NCI-H748 treated with DMSO at 0.1 percent for 48 hours (cell line): ENCODE data around the gene SLC15A1.

Source experiments
- DNase-seq: peaks from one replicate; lab custom pipeline; 2025; lab: John Stamatoyannopoulos, UW

SLC15A1 gene

DNA sequence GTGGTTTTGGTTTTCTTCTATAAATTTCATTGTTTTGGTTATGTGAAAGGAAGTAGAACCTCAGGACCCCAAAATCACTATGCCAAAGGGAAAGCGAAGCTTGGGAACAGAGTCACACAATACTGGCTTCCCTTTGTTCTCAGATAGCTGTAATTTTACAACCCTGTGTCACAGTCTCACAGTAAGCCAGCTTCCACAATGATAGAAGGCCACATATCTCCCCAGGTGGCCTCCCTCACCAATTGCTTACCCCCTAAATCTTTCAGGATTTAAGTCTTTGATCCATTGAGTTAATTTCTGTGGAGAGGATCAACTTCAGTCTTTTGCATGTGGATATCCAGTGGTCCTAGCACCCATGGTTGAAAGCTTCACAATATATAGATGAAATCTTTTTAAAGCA, 58.7 kb downstream of the SLC15A1 start:
- no peak for DNase-seq

DNA sequence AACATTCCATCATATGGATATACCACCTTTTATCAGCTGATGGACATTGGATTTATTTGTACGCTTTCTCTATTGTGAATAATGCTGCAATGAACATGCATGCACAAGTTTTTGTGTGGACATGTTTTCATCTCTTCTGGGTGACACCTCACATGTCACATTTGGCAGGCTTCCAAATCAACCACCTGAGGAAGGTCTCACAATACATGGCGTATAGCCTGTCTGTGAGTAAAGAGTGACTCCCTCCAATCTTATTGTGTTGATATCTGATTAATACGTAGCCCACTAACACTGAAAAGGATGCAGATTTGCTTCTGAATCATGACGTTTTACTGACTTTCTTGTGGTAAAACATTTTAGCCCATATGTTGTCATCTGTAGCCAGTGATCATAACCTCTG, 61.1 kb downstream of the SLC15A1 start:
- no peak for DNase-seq

DNA sequence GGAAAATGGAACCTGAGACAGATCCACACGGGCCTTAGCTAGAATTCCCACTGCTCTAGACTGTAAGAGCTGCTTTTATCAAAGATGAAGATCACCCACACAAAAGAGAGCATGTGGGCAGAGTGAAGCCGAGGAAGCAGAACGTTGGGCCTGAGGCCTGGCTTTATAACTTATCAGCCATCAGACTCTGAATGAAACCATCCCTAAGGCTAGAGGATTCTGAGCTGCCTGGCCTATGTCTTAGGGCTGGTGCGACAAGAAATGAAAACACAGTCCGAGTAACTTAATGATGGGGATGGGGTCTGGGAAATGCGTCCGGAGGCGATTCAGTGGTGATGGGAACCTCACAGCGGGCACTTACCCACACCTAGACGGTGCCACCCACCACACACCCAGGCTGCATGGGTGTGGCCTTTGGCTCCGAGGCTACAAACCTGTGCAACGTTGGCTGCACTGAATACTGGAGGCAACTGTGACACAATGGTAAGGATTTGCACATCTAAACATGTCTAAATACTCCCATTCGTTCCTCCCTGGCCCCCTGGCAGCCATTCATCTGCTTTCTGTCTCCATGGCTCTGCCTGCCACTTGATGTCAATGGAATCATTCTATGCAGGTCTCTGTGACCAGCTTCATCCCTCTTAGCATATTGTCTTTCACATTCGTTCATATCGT, 62.0 kb downstream of the SLC15A1 start:
- no peak for DNase-seq

DNA sequence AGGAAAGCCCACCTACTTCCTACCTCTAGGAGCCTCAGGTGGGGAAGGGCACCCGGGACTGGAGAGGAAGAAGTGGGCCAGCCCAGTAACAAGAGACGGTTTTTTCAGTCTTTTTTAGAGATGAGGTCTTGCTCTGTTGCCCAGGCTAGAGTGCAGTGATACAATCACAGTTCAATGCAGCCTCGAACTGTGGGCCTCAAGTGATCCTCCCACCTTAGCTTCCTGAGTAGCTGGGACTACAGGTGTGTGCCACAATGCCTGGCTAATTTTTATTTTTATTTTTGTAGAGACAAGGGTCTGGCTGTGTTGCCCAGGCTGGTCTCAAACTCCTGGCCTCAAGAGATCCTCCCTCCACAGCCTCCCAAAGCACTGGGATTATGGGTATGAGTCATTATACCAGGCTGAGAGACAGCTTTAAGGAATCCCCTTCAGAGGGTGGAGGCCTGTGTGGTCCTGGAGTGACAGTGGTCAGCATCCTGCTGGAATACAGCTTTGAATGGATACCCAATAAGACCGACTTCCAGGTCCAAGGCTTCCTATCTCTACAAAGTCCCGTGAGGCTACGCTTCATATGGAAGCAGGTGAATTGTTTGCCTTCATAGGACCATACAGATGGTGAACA, 63.0 kb downstream of the SLC15A1 start:
- DNase-seq: no peak

DNA sequence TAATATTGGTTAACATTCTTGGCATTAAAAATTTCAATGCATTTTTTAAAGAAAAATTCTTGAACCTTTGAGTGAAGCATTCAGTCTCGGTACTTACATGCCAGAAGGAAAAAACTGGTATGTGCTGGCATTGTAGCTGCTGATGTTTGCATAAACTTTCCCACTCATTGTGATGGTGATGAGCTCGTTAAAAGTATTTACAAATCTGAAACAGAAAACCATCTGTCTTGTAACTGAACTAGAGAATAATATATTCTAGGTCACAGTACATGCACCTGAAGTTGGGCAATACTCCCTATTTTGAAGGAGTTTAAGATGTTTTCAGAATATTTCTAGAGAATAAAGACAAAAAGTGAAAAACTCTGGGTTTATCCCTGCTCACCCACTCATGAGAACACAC, 64.1 kb downstream of the SLC15A1 start:
- DNase-seq: no peak

DNA sequence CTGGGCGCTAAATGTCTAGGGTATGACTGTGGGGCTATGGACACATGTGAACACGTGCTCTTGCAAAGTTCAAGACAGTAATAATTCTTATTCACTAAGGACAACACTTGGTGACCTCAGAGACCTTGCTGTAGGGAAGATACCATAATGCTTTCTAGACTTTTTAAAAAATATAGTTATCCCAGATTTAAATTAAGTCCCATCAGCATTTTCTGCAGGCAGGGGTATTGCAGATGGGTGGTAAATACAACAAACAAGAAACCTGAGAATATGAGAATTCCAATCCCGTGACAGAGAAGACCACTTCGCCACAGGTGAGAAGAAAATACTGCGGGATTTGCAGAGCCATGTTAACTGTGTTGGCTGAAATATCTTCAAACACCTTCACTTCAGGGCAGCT, 65.2 kb downstream of the SLC15A1 start:
- no peak for DNase-seq

DNA sequence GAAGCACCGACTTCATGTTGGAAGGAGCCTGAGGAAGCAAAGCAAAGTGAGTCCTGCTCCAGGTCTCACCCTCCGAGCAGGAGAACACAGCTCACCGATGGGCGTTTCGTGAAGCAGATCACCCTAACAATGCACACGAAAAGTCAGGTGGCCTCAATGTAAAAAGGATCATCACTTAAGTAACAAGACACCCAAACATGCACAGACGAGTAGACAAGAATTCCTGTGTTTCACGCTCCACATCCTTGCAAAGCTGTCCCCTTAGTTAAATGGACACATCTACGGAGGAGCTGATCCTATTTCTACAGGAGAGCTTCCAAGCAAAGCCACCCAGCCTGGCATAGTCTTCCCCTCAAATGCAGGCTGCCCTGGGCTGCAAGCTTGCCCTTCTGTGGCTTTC, 66.2 kb downstream of the SLC15A1 start:
- no peak for DNase-seq

DNA sequence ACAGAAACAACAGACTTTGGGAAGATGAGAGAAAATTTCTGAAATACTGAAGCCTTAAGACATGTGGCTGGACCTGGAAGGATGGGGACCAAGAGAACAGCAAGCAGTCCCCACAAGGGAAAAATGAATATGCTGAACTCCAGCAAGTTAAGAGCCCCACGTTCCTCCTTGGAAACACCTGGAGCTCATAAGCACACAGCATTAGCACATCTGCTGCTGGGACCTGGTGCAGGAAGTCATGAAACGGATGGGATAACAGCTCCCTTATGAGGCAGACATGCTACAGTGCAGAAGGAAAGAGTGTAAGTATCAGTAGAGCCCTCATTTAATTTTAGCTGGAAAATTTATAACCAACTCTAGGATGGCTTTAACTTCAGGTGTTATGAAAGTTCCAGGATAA, 67.3 kb downstream of the SLC15A1 start:
- DNase-seq: no peak

DNA sequence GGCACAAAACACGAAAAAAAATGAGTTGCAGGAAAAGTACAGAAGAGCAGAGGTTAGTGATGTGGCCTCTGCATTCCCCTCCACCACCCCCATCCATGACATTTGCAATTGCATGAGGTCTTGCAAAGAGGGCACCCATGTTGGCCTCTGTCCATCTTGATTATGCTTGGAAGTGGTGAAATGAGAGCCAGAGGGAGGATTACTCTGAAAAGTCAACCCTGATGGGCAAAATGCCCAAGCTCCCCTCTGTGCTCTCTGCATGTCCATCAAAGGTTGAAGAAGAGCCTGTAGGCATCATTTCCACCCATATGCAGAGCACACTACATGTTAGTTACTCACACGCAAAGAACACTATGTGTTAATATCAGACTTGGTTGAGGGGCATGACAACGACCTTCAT, 71.4 kb downstream of the SLC15A1 start:
- no peak for DNase-seq

DNA sequence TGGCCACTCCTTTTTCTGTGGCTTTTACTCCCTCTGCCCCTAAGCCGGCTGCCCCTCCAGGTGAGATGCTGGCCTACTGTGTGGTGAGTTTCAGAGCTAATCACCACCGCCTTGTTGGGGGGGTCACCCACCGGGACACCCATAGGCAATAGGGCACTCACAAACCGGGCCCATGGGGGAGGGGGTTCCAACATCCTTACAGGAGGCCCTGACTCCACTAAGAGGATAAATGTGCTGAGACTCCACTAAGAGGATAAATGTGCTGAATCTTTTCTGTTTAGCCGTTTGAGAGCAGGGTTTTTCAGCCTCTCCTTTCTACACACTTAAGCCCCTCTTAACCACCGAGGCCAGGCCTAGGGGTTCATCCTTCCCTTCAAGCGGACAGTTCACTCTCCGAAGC, 73.7 kb downstream of the SLC15A1 start:
- DNase-seq: no peak

DNA sequence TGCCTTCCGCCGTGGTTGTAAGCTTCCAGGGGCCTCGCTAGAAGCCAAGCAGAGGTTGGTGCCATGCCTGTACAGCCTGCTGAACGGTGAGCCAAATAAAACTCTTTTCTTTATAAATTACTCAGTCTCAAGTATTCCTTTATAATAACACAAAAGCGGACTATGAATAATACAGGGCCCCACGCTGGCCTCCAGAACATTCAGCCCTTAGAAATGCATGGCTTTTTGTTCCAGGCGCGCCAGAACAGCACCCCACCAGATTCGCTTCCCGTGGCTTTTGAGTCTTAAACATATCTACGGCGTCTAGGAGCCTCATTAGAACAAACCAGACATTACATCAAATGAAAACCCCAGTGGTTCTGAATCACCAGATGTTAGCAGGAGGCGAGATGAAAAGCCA, 75.1 kb downstream of the SLC15A1 start:
- DNase-seq: no peak

DNA sequence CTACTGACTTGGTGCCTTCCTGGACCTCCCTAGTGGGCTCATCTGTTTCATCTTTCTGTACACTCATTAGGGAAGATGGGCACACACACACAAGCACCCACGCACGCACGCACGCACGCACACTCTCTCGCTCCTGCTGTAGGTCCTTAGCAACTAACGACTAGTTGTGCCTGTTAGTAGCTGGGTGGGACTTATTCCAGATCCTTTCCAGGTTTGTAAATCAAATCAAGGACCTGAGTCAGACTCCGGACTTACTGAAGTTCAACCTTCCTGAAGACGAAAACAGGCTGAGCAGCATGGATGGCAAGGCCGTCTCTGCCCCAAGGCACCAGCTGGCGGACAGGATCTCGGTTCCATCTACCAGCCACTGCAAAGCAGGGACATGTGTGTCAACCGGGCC, 76.2 kb downstream of the SLC15A1 start:
- no peak for DNase-seq

DNA sequence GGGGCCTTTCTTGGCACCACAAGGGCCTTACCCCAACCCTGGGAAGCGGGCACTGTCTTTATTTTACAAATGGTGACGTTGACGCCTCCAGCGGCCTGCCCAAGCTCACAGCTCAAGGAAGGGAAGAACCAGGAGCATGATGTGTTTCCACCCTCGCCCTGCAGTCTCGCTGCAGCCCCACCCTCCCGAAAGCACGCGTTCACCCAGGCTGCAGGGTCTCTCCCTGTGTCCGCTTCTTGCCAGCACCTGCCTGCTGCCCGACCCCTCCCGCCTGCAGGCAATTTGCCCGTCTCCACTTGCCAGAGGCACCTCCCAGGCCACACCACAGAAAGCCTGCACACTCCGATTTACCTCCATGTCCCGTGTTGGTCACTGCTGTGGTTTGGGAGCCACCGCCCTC, 76.6 kb downstream of the SLC15A1 start:
- no peak for DNase-seq

DNA sequence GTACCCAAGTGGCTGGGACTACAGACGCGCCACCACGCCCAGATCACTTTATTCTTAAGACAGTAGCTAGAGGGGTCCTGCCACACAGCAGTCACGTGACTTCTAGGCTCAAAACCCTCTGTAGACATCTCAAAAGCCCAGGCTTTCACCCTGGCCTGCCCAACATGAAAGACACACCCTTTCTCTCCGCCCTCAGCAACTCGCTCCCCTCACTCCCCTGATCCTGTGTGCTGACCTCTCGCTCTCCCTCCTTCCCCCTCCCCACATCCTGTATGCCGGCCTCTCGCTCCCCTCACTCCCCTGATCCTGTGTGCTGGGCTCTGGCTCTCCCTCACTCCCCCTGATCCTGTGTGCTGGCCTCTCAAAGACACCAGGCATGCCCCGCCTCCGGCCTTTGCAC, 77.4 kb downstream of the SLC15A1 start:
- DNase-seq: no peak

DNA sequence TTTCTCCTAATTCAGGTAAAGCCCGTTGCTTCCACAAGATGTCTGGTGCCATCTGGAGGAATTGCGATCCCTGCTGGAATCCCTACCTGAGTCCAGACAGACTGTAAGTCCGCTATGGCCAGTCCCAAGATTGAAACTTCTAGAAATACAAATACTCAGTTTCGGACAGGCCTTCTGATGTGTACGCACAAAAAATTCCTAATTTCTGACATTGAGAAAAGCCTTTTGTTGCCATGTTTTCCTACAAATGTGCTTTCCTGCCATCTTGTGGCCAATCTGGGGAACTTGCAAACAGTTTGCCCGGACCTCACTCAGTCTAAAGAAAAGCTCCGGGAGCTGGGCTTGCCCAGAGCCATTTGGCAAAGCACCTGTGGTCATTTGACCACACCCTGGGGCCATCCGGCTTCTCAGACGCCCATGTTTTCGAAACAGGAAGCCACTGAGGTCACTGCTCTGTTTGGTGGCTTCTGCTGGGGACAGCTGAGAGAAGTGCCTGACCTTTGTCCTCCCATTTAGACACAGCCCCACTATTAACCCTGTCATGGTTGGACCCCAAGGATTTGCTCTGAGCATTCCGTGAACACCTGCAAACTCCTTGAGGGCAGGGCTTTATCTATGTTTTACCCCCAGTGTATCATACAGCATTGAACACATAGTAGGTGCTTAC, 79.4 kb downstream of the SLC15A1 start:
- DNase-seq: peak; percentile 27

DNA sequence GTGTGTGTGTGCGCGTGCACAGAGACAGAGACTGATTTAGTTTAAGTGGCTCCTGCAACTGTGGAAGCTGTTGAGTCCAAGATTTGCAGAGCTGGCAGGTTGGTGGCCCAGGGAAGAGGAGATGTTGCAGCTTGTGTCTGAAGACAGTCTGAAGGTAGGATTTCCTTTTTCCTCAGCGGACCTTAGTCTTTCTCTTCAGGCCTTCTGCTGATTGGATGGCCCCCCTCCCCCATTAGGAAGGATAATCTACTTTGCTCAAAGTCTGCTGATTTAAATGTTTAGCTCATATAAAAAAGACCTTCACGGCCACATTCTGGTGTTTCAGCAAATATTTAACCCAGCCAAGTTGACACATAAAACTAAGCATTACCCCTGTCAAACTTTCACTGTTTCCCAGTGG, 84.3 kb downstream of the SLC15A1 start:
- no peak for DNase-seq

DNA sequence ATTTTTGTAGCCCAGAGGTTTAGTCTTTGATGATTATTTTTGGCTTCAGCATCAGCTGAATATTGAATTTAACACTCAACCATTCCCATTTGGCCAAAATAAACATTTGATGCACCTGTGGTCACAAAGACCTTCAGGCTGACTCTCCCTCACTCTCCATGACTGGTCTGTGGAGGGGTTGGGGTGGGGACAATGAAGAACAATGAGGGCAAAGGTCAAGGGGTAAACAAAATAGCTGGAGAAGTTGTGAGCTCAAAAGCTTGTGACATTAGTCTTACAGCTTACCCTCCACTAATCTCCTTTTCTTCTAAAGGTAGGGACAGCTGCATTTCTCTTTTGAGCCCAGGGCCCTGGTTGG, 86.9 kb downstream of the SLC15A1 start:
- no peak for DNase-seq

DNA sequence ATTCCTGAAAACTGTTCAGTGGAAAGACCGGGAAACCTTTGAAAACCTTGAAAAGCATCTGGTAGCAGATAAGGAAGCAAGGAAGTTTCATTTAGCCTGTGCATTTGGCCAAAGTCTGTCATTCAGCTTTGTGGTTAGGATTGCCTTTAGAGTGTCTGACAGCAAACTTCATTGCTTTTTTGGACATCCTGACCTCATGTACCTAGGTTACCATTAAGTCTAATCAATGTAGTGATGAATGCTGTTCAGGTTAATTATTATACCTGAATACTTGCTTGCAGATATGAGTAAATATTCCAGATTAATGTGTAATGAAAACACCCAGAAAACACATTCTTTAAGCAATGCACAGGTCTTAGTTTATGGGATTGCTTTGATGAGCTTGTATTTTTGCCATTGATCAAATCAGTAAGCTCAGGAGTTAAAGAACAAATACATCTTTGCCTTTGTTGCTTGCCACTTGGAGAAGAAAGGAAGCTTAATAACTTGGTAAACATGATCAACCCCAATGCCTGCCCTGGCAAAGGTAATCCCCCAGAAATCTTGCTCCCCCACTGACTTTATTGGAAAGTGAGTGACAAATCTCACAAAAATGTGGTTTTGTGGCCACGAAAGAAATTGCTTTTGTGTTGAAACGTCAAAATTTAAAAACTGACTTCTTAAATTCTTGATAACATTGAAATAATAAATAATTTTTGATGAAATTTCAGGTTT, 87.4 kb downstream of the SLC15A1 start:
- DNase-seq: no peak

DNA sequence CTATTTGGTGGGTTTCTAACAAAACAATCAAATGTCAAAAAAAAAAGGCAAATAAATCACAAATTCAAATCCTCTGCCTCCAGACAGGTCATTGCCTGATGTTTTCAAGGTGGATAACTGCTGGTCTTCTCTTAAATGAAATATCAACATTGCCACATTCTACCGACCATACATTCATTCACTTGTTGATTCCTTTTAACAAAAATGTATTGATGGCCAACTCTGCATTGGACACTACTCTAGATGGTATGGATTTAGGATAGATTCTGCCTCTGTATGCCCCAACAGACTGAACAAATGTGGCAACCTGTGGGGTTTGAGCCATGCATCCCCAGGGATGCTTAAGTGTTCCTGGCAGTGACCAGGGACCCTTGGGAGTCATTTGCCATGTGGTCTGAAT, 88.0 kb downstream of the SLC15A1 start:
- DNase-seq: no peak

DNA sequence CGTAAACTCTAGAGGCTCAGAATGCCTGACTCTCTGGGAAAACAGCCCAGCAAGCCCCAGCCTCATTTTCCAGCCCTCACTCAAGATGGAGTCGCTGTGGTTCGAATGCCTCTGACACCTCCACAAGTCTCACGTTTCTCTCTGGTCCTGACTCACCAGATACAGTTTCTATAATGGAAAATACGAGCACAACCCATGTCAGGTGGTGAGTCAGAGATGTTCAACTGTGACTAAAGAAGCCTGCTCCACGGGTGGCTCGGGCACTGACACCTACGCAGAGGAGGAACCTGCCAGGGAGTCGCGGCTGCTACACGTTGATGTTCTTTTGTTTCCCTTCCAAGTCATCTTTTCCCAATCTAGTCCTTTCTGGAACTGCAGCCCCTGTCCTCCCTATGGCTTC, 88.4 kb downstream of the SLC15A1 start:
- no peak for DNase-seq

DNA sequence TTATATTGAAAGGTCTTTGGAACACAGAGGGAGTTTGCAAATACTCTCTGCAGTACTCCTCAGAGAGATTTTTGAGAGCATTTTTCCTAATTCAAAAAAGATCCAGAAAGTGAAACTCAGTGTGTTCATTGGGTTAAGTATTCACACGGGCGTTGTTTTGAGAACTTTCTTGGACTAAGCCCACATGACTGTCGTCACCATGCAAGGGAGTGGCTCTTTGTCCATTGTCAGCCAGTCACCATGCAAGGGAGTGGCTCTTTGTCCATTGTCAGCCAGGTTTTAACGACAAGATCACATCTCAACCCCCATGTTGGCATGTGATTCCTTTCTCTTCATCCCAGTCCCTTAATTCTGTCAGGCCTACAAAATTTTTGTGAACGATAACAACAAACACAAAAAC, 94.3 kb downstream of the SLC15A1 start:
- DNase-seq: no peak

DNA sequence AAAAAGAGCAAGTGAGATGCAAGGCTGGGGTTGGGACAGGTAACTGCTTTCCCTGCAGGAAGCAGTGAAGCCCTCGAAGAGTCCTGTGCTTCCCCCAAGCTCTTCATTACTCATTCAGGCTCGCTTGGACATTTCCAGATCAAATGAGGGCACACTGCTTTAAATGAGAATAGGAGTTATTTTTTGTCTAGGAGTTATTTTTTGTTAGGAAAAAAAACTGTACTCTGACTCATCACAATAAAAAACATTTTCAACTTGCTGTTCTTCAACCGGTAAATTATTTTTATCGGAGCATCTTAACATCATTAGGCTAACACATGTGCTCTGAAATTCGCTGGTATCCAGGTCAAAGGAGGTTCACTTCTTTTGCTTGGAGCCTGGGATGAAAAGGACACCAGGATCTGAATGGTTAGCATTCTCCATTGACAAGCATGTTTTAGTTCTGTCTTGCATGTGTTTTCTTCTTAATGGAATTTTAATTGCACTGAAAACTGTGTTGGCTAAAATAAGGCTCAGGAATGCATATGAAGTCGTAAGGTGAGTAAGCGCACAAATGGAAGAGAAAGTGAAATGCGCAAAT, 94.9 kb downstream of the SLC15A1 start:
- no peak for DNase-seq

DNA sequence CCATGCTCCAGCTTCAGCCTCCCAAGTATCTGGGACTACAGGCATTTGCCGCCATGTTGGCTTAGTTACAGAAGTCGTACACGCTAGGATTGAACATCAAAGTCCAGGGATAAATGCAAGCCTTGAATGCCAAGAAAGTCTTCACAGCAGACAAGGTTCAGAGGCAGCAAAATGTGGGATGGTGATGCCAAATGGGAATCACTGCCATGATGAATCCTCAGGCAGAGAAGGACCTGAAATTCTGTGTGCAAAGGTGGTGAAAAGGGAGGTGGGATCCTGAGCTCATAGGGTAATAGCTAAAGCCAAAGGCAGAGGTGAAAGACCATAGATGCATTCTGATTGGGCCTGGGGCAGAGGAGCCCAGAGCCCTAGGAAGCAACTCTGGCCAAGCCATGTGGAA, 96.2 kb downstream of the SLC15A1 start:
- DNase-seq: no peak
